ENCODE data around the gene CDS1.

Gene CDS1

GRCh38 chr4:84644087-84644486, 61.2 kb downstream of the CDS1 start:
- Histone ChIP-seq H3K27ac (ENCODE audit: low read length) (no peak overlapping the region), H3K27me3 (replicated peaks; ENCODE audit: insufficient read depth, low read length) (no peaks in the 10 kb centered on the region), H3F3A (ENCODE audit: insufficient read depth, low read length) (no peaks in the 10 kb centered on the region), H2AFZ (ENCODE audit: low read length) (no peak overlapping the region), H4K20me1 (ENCODE audit: insufficient read depth, low read length) (no peaks in the 10 kb centered on the region), H3K4me3 (ENCODE audit: low read length) (no peak overlapping the region), H3K36me3 (replicated peaks; ENCODE audit: insufficient read depth, low read length) (no peaks in the 10 kb centered on the region), H3K4me1 (ENCODE audit: low read length) (peaks cover 10% of the 10 kb centered on the region), H3K4me2 (ENCODE audit: low read depth, low read length) (no peak overlapping the region), H3K79me2 (ENCODE audit: low read length) (no peaks in the 10 kb centered on the region), H3K9me2 (replicated peaks; ENCODE audit: insufficient read depth, low read length) (no peaks in the 10 kb centered on the region), H3K9ac (ENCODE audit: low read length) (no peak overlapping the region), H3K9me3 (replicated peaks; ENCODE audit: insufficient read depth, low read length) (no peaks in the 10 kb centered on the region)
- no peak for DNase-seq
- TF ChIP-seq EZH2phosphoT487 (IDR thresholded peaks at IDR 0.05; ENCODE audit: low read length) (no peak), EZH2 (optimal IDR thresholded peaks at IDR 0.05; ENCODE audit: low read depth, low read length) (no peak)
- TF ChIP-seq, protein P1, sequence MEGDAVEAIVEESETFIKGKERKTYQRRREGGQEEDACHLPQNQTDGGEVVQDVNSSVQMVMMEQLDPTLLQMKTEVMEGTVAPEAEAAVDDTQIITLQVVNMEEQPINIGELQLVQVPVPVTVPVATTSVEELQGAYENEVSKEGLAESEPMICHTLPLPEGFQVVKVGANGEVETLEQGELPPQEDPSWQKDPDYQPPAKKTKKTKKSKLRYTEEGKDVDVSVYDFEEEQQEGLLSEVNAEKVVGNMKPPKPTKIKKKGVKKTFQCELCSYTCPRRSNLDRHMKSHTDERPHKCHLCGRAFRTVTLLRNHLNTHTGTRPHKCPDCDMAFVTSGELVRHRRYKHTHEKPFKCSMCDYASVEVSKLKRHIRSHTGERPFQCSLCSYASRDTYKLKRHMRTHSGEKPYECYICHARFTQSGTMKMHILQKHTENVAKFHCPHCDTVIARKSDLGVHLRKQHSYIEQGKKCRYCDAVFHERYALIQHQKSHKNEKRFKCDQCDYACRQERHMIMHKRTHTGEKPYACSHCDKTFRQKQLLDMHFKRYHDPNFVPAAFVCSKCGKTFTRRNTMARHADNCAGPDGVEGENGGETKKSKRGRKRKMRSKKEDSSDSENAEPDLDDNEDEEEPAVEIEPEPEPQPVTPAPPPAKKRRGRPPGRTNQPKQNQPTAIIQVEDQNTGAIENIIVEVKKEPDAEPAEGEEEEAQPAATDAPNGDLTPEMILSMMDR (IDR thresholded peaks at IDR 0.05; ENCODE audit: low read length): no peak

DNA sequence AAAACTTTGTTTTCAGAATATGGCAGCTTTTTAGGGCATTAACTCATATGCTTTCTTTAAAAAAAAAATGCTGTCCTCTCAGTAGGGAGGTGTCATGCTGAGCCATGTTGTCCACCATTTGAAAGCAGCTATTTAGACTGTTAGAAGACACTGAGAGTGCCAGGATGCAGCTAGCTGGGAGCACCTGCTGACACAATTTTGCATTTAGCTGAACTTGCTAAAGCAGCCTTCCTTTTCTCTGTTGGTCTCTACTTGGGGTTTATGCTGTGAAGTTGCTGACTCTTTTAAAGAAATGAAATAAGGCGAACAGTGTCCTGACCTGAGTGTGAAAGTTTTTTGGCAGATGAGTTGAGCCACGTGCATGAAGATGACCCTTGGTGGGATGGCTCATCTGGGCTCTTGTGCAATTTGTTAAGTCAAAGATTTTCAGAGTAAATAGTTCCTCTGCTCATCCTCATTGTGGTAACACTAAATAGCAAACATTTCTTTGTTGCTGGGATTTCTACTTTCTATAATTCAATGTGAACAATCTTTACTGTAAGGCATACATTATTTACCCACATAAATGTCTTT, 64.5 kb downstream of the CDS1 start:
- Histone ChIP-seq H3K9ac (ENCODE audit: low read length) (no peak overlapping the region), H2AFZ (ENCODE audit: low read length) (no peak overlapping the region), H3K27ac (ENCODE audit: low read length) (no peak overlapping the region), H3K4me2 (ENCODE audit: low read depth, low read length) (no peak overlapping the region), H4K20me1 (ENCODE audit: insufficient read depth, low read length) (no peaks in the 10 kb centered on the region), H3K36me3 (replicated peaks; ENCODE audit: insufficient read depth, low read length) (no peaks in the 10 kb centered on the region), H3K79me2 (ENCODE audit: low read length) (no peaks in the 10 kb centered on the region), H3K9me3 (replicated peaks; ENCODE audit: insufficient read depth, low read length) (no peaks in the 10 kb centered on the region), H3F3A (ENCODE audit: insufficient read depth, low read length) (no peaks in the 10 kb centered on the region), H3K4me3 (ENCODE audit: low read length) (no peak overlapping the region), H3K9me2 (replicated peaks; ENCODE audit: insufficient read depth, low read length) (no peaks in the 10 kb centered on the region), H3K27me3 (replicated peaks; ENCODE audit: insufficient read depth, low read length) (no peaks in the 10 kb centered on the region), H3K4me1 (ENCODE audit: low read length) (0 out of 2 replicates have a peak, but pooled peaks cover 3% of the 10 kb centered on the region)
- peak; percentile 22 for DNase-seq
- TF ChIP-seq, protein P1 (IDR thresholded peaks at IDR 0.05; ENCODE audit: low read length): no peak
- TF ChIP-seq EZH2phosphoT487 (IDR thresholded peaks at IDR 0.05; ENCODE audit: low read length): no peak

DNA sequence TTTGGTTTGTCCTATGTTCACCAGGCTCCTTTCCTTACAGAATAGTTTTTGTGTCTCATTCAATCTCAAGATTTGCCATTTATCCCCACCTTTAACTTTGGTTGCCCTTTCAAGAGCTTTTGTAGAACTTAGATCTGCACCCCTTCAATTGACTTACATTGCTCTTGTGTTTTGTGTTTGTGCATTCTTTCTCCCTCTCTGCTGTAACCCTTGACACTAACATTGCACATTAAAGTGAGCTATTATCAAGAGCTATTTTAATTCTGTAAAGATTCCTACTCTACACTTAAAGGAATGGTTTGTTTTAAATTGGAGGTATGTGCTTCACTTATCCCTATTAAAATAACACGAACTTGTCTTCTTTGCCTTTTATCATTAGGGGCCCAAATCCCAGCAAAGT, 65.3 kb downstream of the CDS1 start:
- Histone ChIP-seq H3K27ac (ENCODE audit: low read length) (no peak overlapping the region), H3K9me2 (replicated peaks; ENCODE audit: insufficient read depth, low read length) (no peaks in the 10 kb centered on the region), H3K9ac (ENCODE audit: low read length) (no peak overlapping the region), H3K36me3 (replicated peaks; ENCODE audit: insufficient read depth, low read length) (no peaks in the 10 kb centered on the region), H3K9me3 (replicated peaks; ENCODE audit: insufficient read depth, low read length) (no peaks in the 10 kb centered on the region), H3K79me2 (ENCODE audit: low read length) (no peaks in the 10 kb centered on the region), H3K4me2 (ENCODE audit: low read depth, low read length) (no peak overlapping the region), H3F3A (ENCODE audit: insufficient read depth, low read length) (no peaks in the 10 kb centered on the region), H2AFZ (ENCODE audit: low read length) (no peak overlapping the region), H4K20me1 (ENCODE audit: insufficient read depth, low read length) (no peaks in the 10 kb centered on the region), H3K4me1 (ENCODE audit: low read length) (0 out of 2 replicates have a peak, but pooled peaks cover 3% of the 10 kb centered on the region), H3K27me3 (replicated peaks; ENCODE audit: insufficient read depth, low read length) (no peaks in the 10 kb centered on the region), H3K4me3 (ENCODE audit: low read length) (no peak overlapping the region)
- TF ChIP-seq EZH2phosphoT487 (IDR thresholded peaks at IDR 0.05; ENCODE audit: low read length) (no peak), EZH2 (optimal IDR thresholded peaks at IDR 0.05; ENCODE audit: low read depth, low read length) (no peak)
- TF ChIP-seq, protein P1 (IDR thresholded peaks at IDR 0.05; ENCODE audit: low read length): no peak
- no peak for DNase-seq
